WERI-Rb-1 (cell line): ENCODE results near the gene C1QTNF12.
A peak's percentile ranks its signal among the peaks of the same experiment; 100 is the strongest.
"Not testable (repeated sequence)": the region's sequence is repeated elsewhere in the genome, so short reads cannot be mapped to it uniquely, and the experiment has no call there.

Source experiments
- DNase-seq: peaks from one replicate; pipeline ENCODE4 v3.0.0-alpha.2; 2020
- H3K27ac ChIP-seq: fragments of 250-450 bp; sonication (Bioruptor Pico); 2 replicates; pipeline ENCODE4 v1.5.1; 2020; ENCODE audit warnings: mild to moderate bottlenecking, moderate library complexity
- H3K27me3 ChIP-seq: fragments of 250-450 bp; sonication (Bioruptor Pico); 2 replicates; pipeline ENCODE4 v1.5.1; 2021; ENCODE audit warnings: mild to moderate bottlenecking, low read depth, moderate library complexity; ENCODE audit not compliant: insufficient read depth, severe bottlenecking
- H3K36me3 ChIP-seq: fragments of 250-450 bp; sonication (Bioruptor Pico); 2 replicates; pipeline ENCODE4 v1.5.1; 2020; ENCODE audit warnings: mild to moderate bottlenecking, moderate library complexity
- H3K4me3 ChIP-seq: 2 replicates; pipeline ENCODE4 v1.5.1; 2011; ENCODE audit warnings: low read depth, mild to moderate bottlenecking, control low read depth, low read length
- H3K9me3 ChIP-seq: fragments of 250-450 bp; sonication (Bioruptor Pico); 2 replicates; pipeline ENCODE4 v1.5.1; 2021; ENCODE audit warnings: mild to moderate bottlenecking, moderate library complexity; ENCODE audit not compliant: severe bottlenecking
- CTCF ChIP-seq: IDR thresholded peaks from 2 replicates; pipeline ENCODE4 v1.5.1; 2011; ENCODE audit warnings: low read depth, mild to moderate bottlenecking, control low read depth, inconsistent platforms, low read length

C1QTNF12 gene

GRCh38 chr1:1253972-1254666 is 7.6 kb upstream of the C1QTNF12 start:
- Histone ChIP-seq H3K9me3 (no peaks in the 10 kb centered on the region), H3K4me3 (no peak overlapping the region), H3K27ac (no peak overlapping the region), H3K36me3 (peaks cover 47% of the 10 kb centered on the region), H3K27me3 (no peaks in the 10 kb centered on the region)
- no peak for DNase-seq
- TF ChIP-seq CTCF: no peak

GRCh38 chr1:1253314-1253713 is 6.8 kb upstream of the C1QTNF12 start:
- no peak overlapping the region for H3K27ac ChIP-seq
- H3K27me3 ChIP-seq: no peaks in the 10 kb centered on the region
- no peak for TF ChIP-seq CTCF
- H3K36me3 ChIP-seq: peaks cover 47% of the 10 kb centered on the region
- no peak for DNase-seq
- no peaks in the 10 kb centered on the region for H3K9me3 ChIP-seq
- H3K4me3 ChIP-seq: no peak overlapping the region

DNA sequence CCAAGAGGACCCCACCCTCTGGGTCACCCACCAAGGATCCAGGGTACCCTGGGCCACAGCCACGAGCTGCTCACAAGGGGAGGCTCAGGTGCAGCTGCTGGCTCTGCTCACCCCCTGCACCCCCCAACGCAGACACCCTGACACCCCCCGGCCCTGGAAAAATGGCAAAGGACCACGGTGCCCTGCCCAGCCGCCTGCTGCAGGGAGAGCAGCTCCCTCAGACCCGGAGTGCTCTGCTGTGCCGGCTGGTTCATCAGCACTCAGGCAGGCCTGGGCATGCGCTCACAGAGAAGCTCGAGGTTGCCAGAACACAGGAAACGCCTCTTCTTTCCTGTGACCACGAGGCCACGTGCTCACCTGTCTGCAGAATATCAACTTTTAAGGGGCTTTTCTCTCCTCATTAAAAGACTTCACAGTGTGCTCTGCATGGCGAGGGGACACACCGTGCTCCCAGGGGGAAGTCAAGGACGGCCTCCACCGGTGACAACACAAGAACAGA is 4.3 kb upstream of the C1QTNF12 start:
- no peak overlapping the region for H3K4me3 ChIP-seq
- peaks cover 39% of the 10 kb centered on the region for H3K36me3 ChIP-seq
- peak overlapping the region; percentile 72 for H3K27ac ChIP-seq
- peak; percentile 53 for DNase-seq
- H3K9me3 ChIP-seq: no peaks in the 10 kb centered on the region
- H3K27me3 ChIP-seq: no peaks in the 10 kb centered on the region
- TF ChIP-seq CTCF: no peak

DNA sequence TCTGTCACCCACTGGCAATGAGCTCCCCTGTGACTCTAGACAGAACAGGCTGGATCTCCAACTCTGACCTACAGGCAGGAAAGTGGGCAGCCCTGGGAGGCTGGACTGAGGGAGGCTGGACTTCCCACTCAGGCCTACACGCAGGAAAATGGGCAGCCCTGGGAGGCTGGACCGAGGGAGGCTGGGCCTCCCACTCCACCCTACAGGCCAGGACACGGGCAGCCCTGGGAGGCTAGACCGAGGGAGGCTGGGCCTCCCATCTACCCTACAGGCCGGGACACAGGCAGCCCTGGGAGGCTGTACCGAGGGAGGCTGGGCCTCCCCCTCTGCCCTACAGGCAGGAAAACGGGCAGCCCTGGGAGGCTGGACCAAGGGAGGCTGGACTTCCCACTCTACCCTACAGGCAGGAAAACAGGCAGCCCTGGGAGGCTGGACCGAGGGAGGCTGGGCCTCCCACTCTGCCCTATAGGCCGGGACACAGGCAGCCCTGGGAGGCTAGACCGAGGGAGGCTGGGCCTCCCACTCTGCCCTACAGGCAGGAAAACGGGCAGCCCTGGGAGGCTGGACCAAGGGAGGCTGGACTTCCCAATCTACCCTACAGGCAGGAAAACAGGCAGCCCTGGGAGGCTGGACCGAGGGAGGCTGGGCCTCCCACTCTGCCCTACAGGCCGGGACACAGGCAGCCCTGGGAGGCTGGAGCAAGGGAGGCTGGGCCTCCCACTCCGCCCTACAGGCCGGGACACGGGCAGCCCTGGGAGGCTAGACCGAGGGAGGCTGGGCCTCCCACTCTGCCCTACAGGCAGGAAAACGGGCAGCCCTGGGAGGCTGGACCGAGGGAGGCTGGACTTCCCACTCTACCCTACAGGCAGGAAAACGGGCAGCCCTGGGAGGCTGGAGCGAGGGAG is 1.7 kb upstream of the C1QTNF12 start:
- peaks cover 15% of the 10 kb centered on the region for H3K36me3 ChIP-seq
- not testable (repeated sequence) for H3K27me3 ChIP-seq, H3K27ac ChIP-seq, DNase-seq, H3K4me3 ChIP-seq, H3K9me3 ChIP-seq

- Histone ChIP-seq H3K9me3 (no peaks in the 10 kb centered on the region), H3K4me3 (no peak overlapping the region), H3K36me3 (peaks cover 8% of the 10 kb centered on the region; the same call in 1 of the 2 replicates), H3K27me3 (no peaks in the 10 kb centered on the region), H3K27ac (no peak overlapping the region)
- DNase-seq: no peak
- no peak for TF ChIP-seq CTCF
Measured at GRCh38 chr1:1247341-1247913, 905 bp upstream of the C1QTNF12 start.
